ENCODE results near the gene ENAH.

The ENAH gene

GRCh38 chr1:225451840-225452515 is 200.9 kb downstream of the ENAH start:
- Histone ChIP-seq H3K4me3 (ENCODE audit: low read length in 2 of 2) (no peak overlapping the region), H3K4me1 (ENCODE audit: control insufficient read depth in 2 of 2, insufficient read depth in 2 of 2, low read length in 2 of 2) (peaks cover 6 to 16% of the 10 kb centered on the region in 2 donors), H3K9ac (ENCODE audit: low read depth in 1 of 2, low read length in 2 of 2) (no peak overlapping the region), H3K9me3 (ENCODE audit: control insufficient read depth in 2 of 2, low read length in 2 of 2) (no peaks in the 10 kb centered on the region), H3K27ac (ENCODE audit: low read depth in 2 of 2, low read length in 2 of 2) (no peak overlapping the region), H3K36me3 (ENCODE audit: control insufficient read depth in 2 of 2, insufficient read depth in 2 of 2, low read length in 2 of 2) (no peaks in the 10 kb centered on the region), H3K27me3 (ENCODE audit: control insufficient read depth in 2 of 2, insufficient read depth in 2 of 2, low read length in 2 of 2) (no peaks in the 10 kb centered on the region)

DNA sequence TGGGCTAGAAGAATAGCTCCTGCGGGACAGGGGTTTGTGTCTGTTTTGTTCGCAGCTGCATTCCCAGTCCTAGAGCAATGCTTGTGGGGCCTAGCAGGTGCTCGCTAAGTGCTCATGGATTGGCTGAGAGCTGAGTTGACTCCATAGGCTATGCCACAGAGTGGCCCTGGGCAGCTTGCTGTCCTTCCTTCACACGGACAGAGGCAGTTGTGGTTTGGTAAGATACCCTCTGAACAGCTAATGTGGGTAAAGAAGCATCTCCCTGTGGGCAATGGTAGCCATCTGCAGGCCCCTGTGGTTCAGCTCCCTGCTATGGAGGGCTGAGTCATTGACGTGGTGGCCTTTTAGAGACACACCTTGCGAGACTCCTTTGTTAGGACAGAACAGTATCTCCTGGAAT is 201.6 kb downstream of the ENAH start:
- no peak overlapping the region for H3K9ac ChIP-seq (ENCODE audit: low read depth in 1 of 2, low read length in 2 of 2)
- peaks cover 13 to 22% of the 10 kb centered on the region in 2 donors for H3K4me1 ChIP-seq (ENCODE audit: control insufficient read depth in 2 of 2, insufficient read depth in 2 of 2, low read length in 2 of 2)
- peak overlapping the region in 1 of 2 donors; percentile 41 for H3K27ac ChIP-seq (ENCODE audit: low read depth in 2 of 2, low read length in 2 of 2)

GRCh38 chr1:225450491-225451191 is 202.3 kb downstream of the ENAH start:
- Histone ChIP-seq H3K27me3 (ENCODE audit: control insufficient read depth in 2 of 2, insufficient read depth in 2 of 2, low read length in 2 of 2) (no peaks in the 10 kb centered on the region), H3K9ac (ENCODE audit: low read depth in 1 of 2, low read length in 2 of 2) (no peak overlapping the region), H3K9me3 (ENCODE audit: control insufficient read depth in 2 of 2, low read length in 2 of 2) (no peaks in the 10 kb centered on the region), H3K36me3 (ENCODE audit: control insufficient read depth in 2 of 2, insufficient read depth in 2 of 2, low read length in 2 of 2) (no peaks in the 10 kb centered on the region), H3K27ac (ENCODE audit: low read depth in 2 of 2, low read length in 2 of 2) (peak overlapping the region in 1 of 2 donors; percentile 41), H3K4me3 (ENCODE audit: low read length in 2 of 2) (no peak overlapping the region), H3K4me1 (ENCODE audit: control insufficient read depth in 2 of 2, insufficient read depth in 2 of 2, low read length in 2 of 2) (peaks cover 20 to 29% of the 10 kb centered on the region in 2 donors)

More for the DNA sequence above, 201.6 kb downstream of the ENAH start:
- no peaks in the 10 kb centered on the region for H3K9me3 ChIP-seq (ENCODE audit: control insufficient read depth in 2 of 2, low read length in 2 of 2)
- H3K36me3 ChIP-seq (ENCODE audit: control insufficient read depth in 2 of 2, insufficient read depth in 2 of 2, low read length in 2 of 2), result no peaks in the 10 kb centered on the region
- H3K27me3 ChIP-seq (ENCODE audit: control insufficient read depth in 2 of 2, insufficient read depth in 2 of 2, low read length in 2 of 2), result no peaks in the 10 kb centered on the region
- H3K4me3 ChIP-seq (ENCODE audit: low read length in 2 of 2), result no peak overlapping the region

DNA sequence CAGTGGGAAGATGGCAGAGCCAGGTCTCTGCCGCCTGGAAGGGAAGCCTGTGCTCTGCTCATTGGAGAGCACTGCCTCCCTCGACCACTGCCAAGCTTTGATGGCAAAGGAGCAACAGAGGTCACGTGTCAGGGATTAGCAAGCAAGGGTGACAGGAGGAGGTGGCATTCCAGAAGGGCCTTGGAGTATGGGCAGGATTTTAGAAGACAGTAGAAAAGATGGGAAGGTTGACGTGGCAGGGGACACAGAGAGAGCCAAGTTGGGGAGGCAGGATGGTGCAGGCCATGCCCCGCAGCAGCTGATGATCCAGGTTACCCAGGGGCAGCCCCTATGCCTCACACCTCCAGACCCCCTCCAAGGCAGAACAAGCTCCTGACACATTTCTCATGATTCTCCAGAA is 203.1 kb downstream of the ENAH start:
- peaks cover 27 to 38% of the 10 kb centered on the region in 2 donors for H3K4me1 ChIP-seq (ENCODE audit: control insufficient read depth in 2 of 2, insufficient read depth in 2 of 2, low read length in 2 of 2)
- peak overlapping the region in 1 of 2 donors; percentile 88 for H3K27ac ChIP-seq (ENCODE audit: low read depth in 2 of 2, low read length in 2 of 2)
- H3K27me3 ChIP-seq (ENCODE audit: control insufficient read depth in 2 of 2, insufficient read depth in 2 of 2, low read length in 2 of 2), result no peaks in the 10 kb centered on the region
- no peak overlapping the region for H3K9ac ChIP-seq (ENCODE audit: low read depth in 1 of 2, low read length in 2 of 2)
- H3K36me3 ChIP-seq (ENCODE audit: control insufficient read depth in 2 of 2, insufficient read depth in 2 of 2, low read length in 2 of 2), result no peaks in the 10 kb centered on the region
- no peak overlapping the region for H3K4me3 ChIP-seq (ENCODE audit: low read length in 2 of 2)
- H3K9me3 ChIP-seq (ENCODE audit: control insufficient read depth in 2 of 2, low read length in 2 of 2), result no peaks in the 10 kb centered on the region

GRCh38 chr1:225449261-225449660 is 203.7 kb downstream of the ENAH start:
- peaks cover 31 to 41% of the 10 kb centered on the region in 2 donors for H3K4me1 ChIP-seq (ENCODE audit: control insufficient read depth in 2 of 2, insufficient read depth in 2 of 2, low read length in 2 of 2)
- H3K27me3 ChIP-seq (ENCODE audit: control insufficient read depth in 2 of 2, insufficient read depth in 2 of 2, low read length in 2 of 2), result no peaks in the 10 kb centered on the region
- peak overlapping the region; percentile 18 to 88 for H3K27ac ChIP-seq (ENCODE audit: low read depth in 2 of 2, low read length in 2 of 2)
- H3K9me3 ChIP-seq (ENCODE audit: control insufficient read depth in 2 of 2, low read length in 2 of 2), result no peaks in the 10 kb centered on the region
- H3K36me3 ChIP-seq (ENCODE audit: control insufficient read depth in 2 of 2, insufficient read depth in 2 of 2, low read length in 2 of 2), result no peaks in the 10 kb centered on the region
- no peak overlapping the region for H3K9ac ChIP-seq (ENCODE audit: low read depth in 1 of 2, low read length in 2 of 2)
- H3K4me3 ChIP-seq (ENCODE audit: low read length in 2 of 2), result no peak overlapping the region

- Histone ChIP-seq H3K9me3 (ENCODE audit: control insufficient read depth in 2 of 2, low read length in 2 of 2) (no peaks in the 10 kb centered on the region), H3K4me3 (ENCODE audit: low read length in 2 of 2) (peak overlapping the region in 1 of 2 donors; percentile 37), H3K27ac (ENCODE audit: low read depth in 2 of 2, low read length in 2 of 2) (peak overlapping the region; percentile 88 to 95), H3K4me1 (ENCODE audit: control insufficient read depth in 2 of 2, insufficient read depth in 2 of 2, low read length in 2 of 2) (peaks cover 38 to 49% of the 10 kb centered on the region in 2 donors), H3K27me3 (ENCODE audit: control insufficient read depth in 2 of 2, insufficient read depth in 2 of 2, low read length in 2 of 2) (no peaks in the 10 kb centered on the region), H3K9ac (ENCODE audit: low read depth in 1 of 2, low read length in 2 of 2) (peak overlapping the region; percentile 45 to 47), H3K36me3 (ENCODE audit: control insufficient read depth in 2 of 2, insufficient read depth in 2 of 2, low read length in 2 of 2) (no peaks in the 10 kb centered on the region)
These were observed 204.6 kb downstream of the ENAH start for GRCh38 chr1:225448146-225448805.

DNA sequence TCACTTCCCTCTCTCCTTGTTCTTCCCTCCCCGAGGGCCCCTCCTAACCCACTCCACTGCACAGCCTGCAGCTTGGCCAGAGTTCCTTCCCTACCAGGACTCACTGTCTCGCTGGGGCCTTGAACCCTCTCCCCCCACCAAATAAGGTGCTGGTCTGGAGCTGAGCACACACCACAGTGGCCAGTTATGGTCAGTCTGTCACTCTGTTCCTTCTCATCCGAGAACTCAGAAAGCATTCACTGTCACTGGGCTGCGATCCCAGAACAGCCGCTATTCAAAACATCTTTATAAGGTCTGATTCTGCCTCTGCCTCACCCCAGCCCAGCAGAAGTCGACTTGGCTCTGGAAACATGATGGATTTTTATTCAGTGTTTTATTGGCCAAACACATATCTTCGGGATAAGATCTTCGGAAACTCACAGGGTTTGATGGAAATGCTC is 205.3 kb downstream of the ENAH start:
- H3K4me1 ChIP-seq (ENCODE audit: control insufficient read depth in 2 of 2, insufficient read depth in 2 of 2, low read length in 2 of 2), result peaks cover 42 to 55% of the 10 kb centered on the region in 2 donors
- peak overlapping the region; percentile 88 to 95 for H3K27ac ChIP-seq (ENCODE audit: low read depth in 2 of 2, low read length in 2 of 2)
- H3K9me3 ChIP-seq (ENCODE audit: control insufficient read depth in 2 of 2, low read length in 2 of 2), result no peaks in the 10 kb centered on the region
- no peaks in the 10 kb centered on the region for H3K36me3 ChIP-seq (ENCODE audit: control insufficient read depth in 2 of 2, insufficient read depth in 2 of 2, low read length in 2 of 2)
- no peak overlapping the region for H3K4me3 ChIP-seq (ENCODE audit: low read length in 2 of 2)
- no peaks in the 10 kb centered on the region for H3K27me3 ChIP-seq (ENCODE audit: control insufficient read depth in 2 of 2, insufficient read depth in 2 of 2, low read length in 2 of 2)
- H3K9ac ChIP-seq (ENCODE audit: low read depth in 1 of 2, low read length in 2 of 2), result peak overlapping the region; percentile 38 to 66

- Histone ChIP-seq H3K36me3 (ENCODE audit: control insufficient read depth in 2 of 2, insufficient read depth in 2 of 2, low read length in 2 of 2) (no peaks in the 10 kb centered on the region), H3K9ac (ENCODE audit: low read depth in 1 of 2, low read length in 2 of 2) (peak overlapping the region; percentile 48 to 66), H3K27me3 (ENCODE audit: control insufficient read depth in 2 of 2, insufficient read depth in 2 of 2, low read length in 2 of 2) (no peaks in the 10 kb centered on the region), H3K9me3 (ENCODE audit: control insufficient read depth in 2 of 2, low read length in 2 of 2) (no peaks in the 10 kb centered on the region), H3K4me1 (ENCODE audit: control insufficient read depth in 2 of 2, insufficient read depth in 2 of 2, low read length in 2 of 2) (peaks cover 46 to 58% of the 10 kb centered on the region in 2 donors), H3K4me3 (ENCODE audit: low read length in 2 of 2) (no peak overlapping the region), H3K27ac (ENCODE audit: low read depth in 2 of 2, low read length in 2 of 2) (peak overlapping the region; percentile 88 to 95)
These were observed 205.8 kb downstream of the ENAH start for GRCh38 chr1:225446981-225447615.

DNA sequence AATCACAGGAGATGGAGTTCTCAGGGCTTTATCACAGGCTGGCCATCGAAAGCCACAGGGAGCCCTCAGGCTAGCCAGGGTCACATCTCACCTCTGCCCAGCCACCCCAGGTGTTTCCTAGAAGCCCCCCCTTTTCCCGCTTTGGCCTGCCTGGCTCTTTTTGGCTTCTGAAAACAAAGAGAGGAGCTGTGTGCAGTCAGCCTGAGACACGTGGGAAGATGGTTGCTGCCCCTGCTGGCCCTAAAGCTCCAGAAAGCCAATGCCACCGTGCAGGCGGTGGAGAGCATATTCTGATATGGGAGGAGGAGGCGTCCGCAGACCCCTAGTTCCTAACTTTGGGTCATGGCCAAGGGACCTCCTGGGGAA is 206.3 kb downstream of the ENAH start:
- Histone ChIP-seq H3K27ac (ENCODE audit: low read depth in 2 of 2, low read length in 2 of 2) (peak overlapping the region; percentile 88 to 95), H3K9me3 (ENCODE audit: control insufficient read depth in 2 of 2, low read length in 2 of 2) (no peaks in the 10 kb centered on the region), H3K4me1 (ENCODE audit: control insufficient read depth in 2 of 2, insufficient read depth in 2 of 2, low read length in 2 of 2) (peaks cover 52 to 63% of the 10 kb centered on the region in 2 donors), H3K4me3 (ENCODE audit: low read length in 2 of 2) (no peak overlapping the region), H3K27me3 (ENCODE audit: control insufficient read depth in 2 of 2, insufficient read depth in 2 of 2, low read length in 2 of 2) (no peaks in the 10 kb centered on the region), H3K36me3 (ENCODE audit: control insufficient read depth in 2 of 2, insufficient read depth in 2 of 2, low read length in 2 of 2) (no peaks in the 10 kb centered on the region), H3K9ac (ENCODE audit: low read depth in 1 of 2, low read length in 2 of 2) (peak overlapping the region; percentile 48 to 66)
